HepG2 (cell line): ENCODE data around the gene PSMB3. TPM values are rescaled to one million over a fixed set of nuclear protein-coding genes. Genes with fewer than 3 reads are reported as not detected.

Experiments used
- ARID2 ChIP-seq: sonication (generic); formaldehyde crosslinking; IDR thresholded peaks from 2 replicates; pipeline ENCODE4 v1.8.1; 2022; ENCODE audit warnings: mild to moderate bottlenecking, missing genetic modification reagents, borderline replicate concordance
- DZIP1 ChIP-seq: sonication (generic); formaldehyde crosslinking; IDR thresholded peaks from 2 replicates; pipeline ENCODE4 v1.5.0; 2020; ENCODE audit warnings: mild to moderate bottlenecking, missing genetic modification reagents
- FOXO4 ChIP-seq: sonication (generic); formaldehyde crosslinking; conservative IDR thresholded peaks from 2 replicates; pipeline ENCODE4 v1.8.1; 2023; ENCODE audit warnings: missing genetic modification reagents
- MIER3 ChIP-seq: IDR thresholded peaks from 2 replicates; pipeline ENCODE4 v1.6.1; 2016; ENCODE audit warnings: missing compliant biosample characterization, borderline replicate concordance
- MTA3 ChIP-seq: sonication (generic); formaldehyde crosslinking; IDR thresholded peaks from 2 replicates; pipeline ENCODE4 v1.4.0; 2020; ENCODE audit warnings: missing genetic modification reagents
- NPAS2 ChIP-seq: sonication (generic); formaldehyde crosslinking; IDR thresholded peaks from 2 replicates; pipeline ENCODE4 v1.8.0; 2022; ENCODE audit warnings: mild to moderate bottlenecking, missing genetic modification reagents, borderline replicate concordance
- ONECUT2 ChIP-seq: sonication (generic); formaldehyde crosslinking; IDR thresholded peaks from 2 replicates; pipeline ENCODE4 v1.4.0; 2020; ENCODE audit warnings: missing genetic modification reagents
- PRDM15 ChIP-seq: sonication (generic); formaldehyde crosslinking; IDR thresholded peaks from 2 replicates; pipeline ENCODE4 v1.4.0; 2020; ENCODE audit warnings: missing genetic modification reagents
- RBFOX2 ChIP-seq: fragments of 200-400 bp; formaldehyde crosslinking; IDR thresholded peaks from 2 replicates; pipeline ENCODE4 v1.6.1; 2017; ENCODE audit warnings: low read depth, mild to moderate bottlenecking, low read length
- RFX1 ChIP-seq: fragments of 450-650 bp; IDR thresholded peaks from 2 replicates; pipeline ENCODE4 v1.6.1; 2017
- RFXAP ChIP-seq: sonication (generic); formaldehyde crosslinking; IDR thresholded peaks from 2 replicates; pipeline ENCODE4 v1.4.0; 2020; ENCODE audit warnings: missing genetic modification reagents, borderline replicate concordance
- STAT5B ChIP-seq: sonication (generic); formaldehyde crosslinking; IDR thresholded peaks from 2 replicates; pipeline ENCODE4 v1.4.0; 2020; ENCODE audit warnings: missing genetic modification reagents
- TEAD3 ChIP-seq: optimal IDR thresholded peaks from 2 replicates; pipeline ENCODE3; 2016; ENCODE audit warnings: borderline replicate concordance
- ZFP91 ChIP-seq: sonication (generic); formaldehyde crosslinking; IDR thresholded peaks from 2 replicates; pipeline ENCODE4 v1.9.0; 2022; ENCODE audit warnings: missing genetic modification reagents, mild to moderate bottlenecking, borderline replicate concordance
- ZNF230 ChIP-seq: sonication (generic); formaldehyde crosslinking; IDR thresholded peaks from 2 replicates; pipeline ENCODE4 v1.4.0; 2020; ENCODE audit warnings: mild to moderate bottlenecking, missing genetic modification reagents
- ZNF703 ChIP-seq: sonication (generic); formaldehyde crosslinking; IDR thresholded peaks from 2 replicates; pipeline ENCODE4 v1.5.1; 2020; ENCODE audit warnings: missing genetic modification reagents, mild to moderate bottlenecking, moderate library complexity, borderline replicate concordance
- ZSCAN25 ChIP-seq: sonication (generic); formaldehyde crosslinking; IDR thresholded peaks from 2 replicates; pipeline ENCODE4 v1.8.0; 2022; ENCODE audit warnings: mild to moderate bottlenecking, missing genetic modification reagents
- polyA plus RNA-seq, 8 experiments: library from polyadenylated mRNA; depleted of rRNA in 3 of 8; stranded (reverse) in 7 of 8; unstranded in 1 of 8; fragments of >200 nt; fragmentation: Illumina TruSeq in 4 of 8; extraction: Trizol in 4 of 8; gene quantifications; 2 replicates each; pipeline versions ENCODE4 v1.2.1 to v1.2.3, GENCODE V29; 2011 to 2016; ENCODE audit warnings: low read depth in 4 of 8, missing spikeins in 1 of 8, mixed read lengths in 1 of 8; ENCODE audit not compliant: insufficient read depth in 1 of 8
- total RNA-seq, 5 experiments: library from RNA; depleted of rRNA; stranded (reverse); fragments of >200 nt; fragmentation: Illumina TruSeq; extraction: Trizol; gene quantifications; 2 replicates each; pipeline ENCODE4 v1.2.3, GENCODE V29; 2016; ENCODE audit warnings: low read depth in 1 of 5

Gene PSMB3
- total and polyA plus RNA-seq, 2 of the 13 experiments (the other 11 are each of a cell fraction or from before 2014, with no cell fraction given), result 366 to 517 TPM

- TF ChIP-seq FOXO4 (CRISPR knock-in tag), result no peak
- TF ChIP-seq TEAD3 (CRISPR knock-in tag), result no peak
- TF ChIP-seq RFX1, result no peak
- TF ChIP-seq NPAS2 (CRISPR knock-in tag), result no peak
- TF ChIP-seq ARID2, result no peak
- TF ChIP-seq MTA3, result no peak
- TF ChIP-seq DZIP1 (CRISPR knock-in tag), result no peak
- no peak for TF ChIP-seq ONECUT2
- TF ChIP-seq ZNF703, result no peak
- no peak for TF ChIP-seq RFXAP (CRISPR knock-in tag)
- no peak for TF ChIP-seq ZNF230 (CRISPR knock-in tag)
- TF ChIP-seq ZSCAN25 (CRISPR knock-in tag), result no peak
- no peak for TF ChIP-seq MIER3
- TF ChIP-seq RBFOX2, result peak; percentile 62
- no peak for TF ChIP-seq STAT5B
- TF ChIP-seq PRDM15 (CRISPR knock-in tag), result no peak
- TF ChIP-seq ZFP91, result no peak
Measured at GRCh38 chr17:38711792-38712571, 40.6 kb upstream of the PSMB3 start (continued).
